K562 (cell line): Measurements from ENCODE around the gene TRIM71. TPM values are rescaled to one million over a fixed set of nuclear protein-coding genes. Genes with fewer than 3 reads are reported as not detected.

Experiments
- ATAC-seq: fragments of 200-7000 bp; cut with Tn5 transposase; 3 replicates; pipeline ENCODE4 v1.9.1; 2020; ENCODE audit warnings: moderate library complexity
- BruUV-seq: library from RNA; stranded (reverse); fragments of 400-500 nt; replicated peaks from 2 replicates; lab custom pipeline; 2021; lab: Mats Ljungman, UMichigan
- CTCF ChIA-PET: fragments of 300-600 bp; formaldehyde crosslinking; extraction: SDS; loops from one replicate; lab custom pipeline; 2021; ENCODE audit warnings: low intra/inter-chr PET ratio; lab: Yijun Ruan, JAX
- POLR2A ChIA-PET: fragments of 300-600, 350-650 bp; sonication (Branson Sonifier 250); formaldehyde crosslinking; extraction: SDS; loops from one replicate; lab custom pipeline; 2021; ENCODE audit warnings: antibody characterized with exemption, inconsistent platforms; lab: Yijun Ruan, JAX
- DNase-seq, 4 experiments: peaks; one replicate each; pipeline versions ENCODE4 v3.0.0 to v3.0.0-alpha.2; 2011 to 2018; ENCODE audit warnings: low spot score in 3 of 4, mixed read lengths in 3 of 4; ENCODE audit errors: extremely low read depth in 1 of 4
- FAIRE-seq: peaks from 2 replicates; lab custom pipeline; 2011; peaks lifted over from hg19 to GRCh38; lab: Jason Lieb, UNC
- H2AFZ ChIP-seq: 2 replicates; pipeline ENCODE4 v1.6.0; 2011; ENCODE audit warnings: low read depth, low read length, control low read depth, inconsistent platforms
- H3K27ac ChIP-seq: fragments of 200-600 bp; 3 replicates; pipeline ENCODE4 v1.8.0; 2011; ENCODE audit warnings: low read depth, mild to moderate bottlenecking, control low read depth, inconsistent platforms, low read length, moderate library complexity, mixed read lengths; ENCODE audit errors: extremely low read depth
- H3K27me3 ChIP-seq, 2 experiments: fragments of 300-600 bp in 1 of 2; 2 replicates in 1 of 2; 3 replicates in 1 of 2; pipeline versions ENCODE4 v1.6.0 to v1.8.0; 2011; ENCODE audit warnings: inconsistent platforms in 2 of 2, low read length in 2 of 2, mild to moderate bottlenecking in 1 of 2, mixed read lengths in 1 of 2, moderate library complexity in 1 of 2; ENCODE audit not compliant: control insufficient read depth in 2 of 2, insufficient read depth in 2 of 2
- H3K36me3 ChIP-seq: fragments of 300-600 bp; 3 replicates; pipeline ENCODE4 v1.8.0; 2011; ENCODE audit warnings: mild to moderate bottlenecking, low read length, inconsistent platforms; ENCODE audit not compliant: control insufficient read depth, insufficient read depth
- H3K4me1 ChIP-seq, 2 experiments: fragments of 200-600 bp in 1 of 2; replicated peaks in 1 of 2; 2 replicates in 1 of 2; 3 replicates in 1 of 2; pipeline versions ENCODE4 v1.5.1 to v1.8.0; 2011; ENCODE audit warnings: inconsistent platforms in 2 of 2, low read length in 2 of 2, mild to moderate bottlenecking in 1 of 2, mixed read lengths in 1 of 2, moderate library complexity in 1 of 2; ENCODE audit not compliant: control insufficient read depth in 2 of 2, insufficient read depth in 2 of 2
- H3K4me2 ChIP-seq: 2 replicates; pipeline ENCODE4 v1.6.1; 2011; ENCODE audit warnings: low read length, control low read depth, inconsistent platforms, mixed read lengths; ENCODE audit not compliant: insufficient read depth
- H3K4me3 ChIP-seq: fragments of 200-600 bp; sonication (generic), shearing (Covaris generic); 2 replicates; pipeline ENCODE4 v1.5.1; 2016; ENCODE audit warnings: control low read depth, inconsistent platforms
- H3K79me2 ChIP-seq: fragments of 200-600 bp; 3 replicates; pipeline ENCODE4 v1.8.0; 2011; ENCODE audit warnings: low read length, inconsistent platforms; ENCODE audit not compliant: control insufficient read depth, insufficient read depth
- H3K9ac ChIP-seq, 2 experiments: 2 replicates each; pipeline versions ENCODE4 v1.6.0 to v1.6.1; 2011; ENCODE audit warnings: low read depth in 2 of 2, low read length in 2 of 2, control low read depth in 1 of 2, inconsistent platforms in 1 of 2, mild to moderate bottlenecking in 1 of 2, mixed read lengths in 1 of 2; ENCODE audit not compliant: insufficient read depth in 1 of 2
- H3K9me1 ChIP-seq: one replicate; pipeline ENCODE4 v1.6.0; 2011; ENCODE audit warnings: inconsistent platforms, mild to moderate bottlenecking, low read length, moderate library complexity; ENCODE audit not compliant: control insufficient read depth, insufficient read depth
- H3K9me3 ChIP-seq: replicated peaks from 2 replicates; pipeline ENCODE4 v1.5.1; 2011; ENCODE audit warnings: low read depth, low read length, inconsistent platforms; ENCODE audit not compliant: control insufficient read depth, insufficient read depth
- H4K20me1 ChIP-seq: replicated peaks from 2 replicates; pipeline ENCODE4 v1.6.1; 2011; ENCODE audit warnings: low read length, inconsistent platforms, mixed read lengths; ENCODE audit not compliant: control insufficient read depth, insufficient read depth
- BCL6 ChIP-seq: fragments of 250-450 bp; sonication (Bioruptor Pico); IDR thresholded peaks from 2 replicates; pipeline ENCODE4 v1.4.0; 2020
- BRF1 ChIP-seq: IDR thresholded peaks from 3 replicates; pipeline ENCODE4 v1.6.1; 2011; ENCODE audit warnings: borderline replicate concordance, mild to moderate bottlenecking; ENCODE audit not compliant: insufficient read length; ENCODE audit errors: extremely low read depth
- C11orf30 ChIP-seq: fragments of 450-650 bp; IDR thresholded peaks from 2 replicates; pipeline ENCODE4 v1.6.1; 2016; ENCODE audit warnings: low read depth, mild to moderate bottlenecking
- ETS2 ChIP-seq: IDR thresholded peaks from 2 replicates; pipeline ENCODE4 v1.6.1; 2016; ENCODE audit warnings: borderline replicate concordance, missing genetic modification characterization, mild to moderate bottlenecking, moderate library complexity, missing compliant biosample characterization; ENCODE audit not compliant: poor library complexity, severe bottlenecking
- FOXP1 ChIP-seq: sonication (generic); formaldehyde crosslinking; IDR thresholded peaks from 2 replicates; pipeline ENCODE4 v1.8.0; 2022; ENCODE audit warnings: mild to moderate bottlenecking, missing genetic modification reagents
- HINFP ChIP-seq: fragments of 450-650 bp; conservative IDR thresholded peaks from 2 replicates; pipeline ENCODE4 v1.6.1; 2016; ENCODE audit warnings: missing genetic modification characterization, low read depth, mild to moderate bottlenecking, control low read depth, missing compliant biosample characterization
- HMBOX1 ChIP-seq: sonication (generic); IDR thresholded peaks from 2 replicates; pipeline ENCODE4 v1.6.1; 2016
- HNRNPL ChIP-seq: fragments of 200-400 bp; formaldehyde crosslinking; IDR thresholded peaks from 2 replicates; pipeline ENCODE4 v1.6.1; 2017; ENCODE audit warnings: low read depth, mild to moderate bottlenecking, low read length
- LCOR ChIP-seq: sonication (generic); formaldehyde crosslinking; IDR thresholded peaks from 2 replicates; pipeline ENCODE4 v1.8.0; 2022; ENCODE audit warnings: mild to moderate bottlenecking, missing genetic modification reagents
- MAFF ChIP-seq: IDR thresholded peaks from 2 replicates; pipeline ENCODE4 v1.6.1; 2012; ENCODE audit warnings: low read length, improper control_type of control experiment
- MAX ChIP-seq: sonication (generic); formaldehyde crosslinking; IDR thresholded peaks from 2 replicates; pipeline ENCODE4 v1.9.0; 2022; ENCODE audit warnings: mild to moderate bottlenecking, missing genetic modification reagents
- PML ChIP-seq: IDR thresholded peaks from 2 replicates; pipeline ENCODE4 v1.6.1; 2012; ENCODE audit warnings: low read length, inconsistent platforms
- RCOR1 ChIP-seq, 2 experiments: IDR thresholded peaks; 2 replicates each; pipeline ENCODE4 v1.6.1; 2012; ENCODE audit warnings: low read depth in 2 of 2, low read length in 2 of 2, borderline replicate concordance in 1 of 2, improper control_type of control experiment in 1 of 2
- STAT5B ChIP-seq: fragments of 250-450 bp; sonication (Bioruptor Pico); IDR thresholded peaks from 2 replicates; pipeline ENCODE4 v1.8.0; 2021; ENCODE audit warnings: mild to moderate bottlenecking, inconsistent platforms
- TSC22D4 ChIP-seq: fragments of 450-650 bp; IDR thresholded peaks from 2 replicates; pipeline ENCODE4 v1.6.1; 2016; ENCODE audit warnings: missing genetic modification characterization, missing biosample characterization, control low read depth
- UBTF ChIP-seq, 2 experiments: IDR thresholded peaks; 2 replicates each; pipeline ENCODE4 v1.6.1; 2012; ENCODE audit warnings: improper control_type of control experiment in 2 of 2, low read depth in 2 of 2, low read length in 2 of 2, borderline replicate concordance in 1 of 2
- USF2 ChIP-seq: sonication (generic); formaldehyde crosslinking; IDR thresholded peaks from 2 replicates; pipeline ENCODE4 v1.5.0; 2020; ENCODE audit warnings: missing genetic modification reagents
- ZNF197 ChIP-seq: fragments of 200-800 bp; sonication (Bioruptor generic); IDR thresholded peaks from 2 replicates; pipeline ENCODE4 v1.6.1; 2016; ENCODE audit warnings: low read depth, missing genetic modification characterization, missing compliant biosample characterization
- WGBS: fragments of 100-300 bp; shearing (Covaris generic); methylation state at CpG from one replicate; pipeline ENCODE4 v1.1.6; 2016; ENCODE audit warnings: low coverage, mixed read lengths; ENCODE audit not compliant: insufficient coverage; ENCODE audit errors: missing lambda C conversion rate; 5-methylcytosine and 5-hydroxymethylcytosine counted together
- in situ Hi-C: fragments of 300-500 bp; cut with MboI; formaldehyde crosslinking; loops from 4 replicates; pipeline ENCODE4 v1.15.0; 2018; ENCODE audit warnings: inconsistent platforms, mixed read lengths
- intact Hi-C: fragments of 100-400 bp; cut with micrococcal nuclease; formaldehyde crosslinking; loops from 2 replicates; pipeline ENCODE4 v1.14.2; 2022
- polyA plus RNA-seq, 8 experiments: library from polyadenylated mRNA; depleted of rRNA in 4 of 8; stranded (reverse) in 5 of 8; unstranded in 3 of 8; fragments of >200 nt; fragmentation: Nextera tagmentation in 2 of 8; fragmentation: Illumina TruSeq in 1 of 8; extraction: Ambion mirVana in 2 of 8; extraction: Trizol in 1 of 8; gene quantifications; 2 replicates each; pipeline versions ENCODE4 v1.2.1 to v1.2.3, GENCODE V29; 2011 to 2014; ENCODE audit warnings: inconsistent platforms in 1 of 8, missing spikeins in 1 of 8
- total RNA-seq, 7 experiments: library from RNA; depleted of rRNA in 6 of 7; stranded (reverse); fragments of >200 nt in 6 of 7; fragmentation: Illumina TruSeq in 2 of 7; extraction: Trizol in 2 of 7; gene quantifications; 2 replicates each; pipeline versions ENCODE4 v1.2.1 to v1.2.3, GENCODE V29; 2011 to 2021; ENCODE audit warnings: low replicate concordance in 1 of 7

TRIM71 gene
- total and polyA plus RNA-seq, 9 of the 15 experiments (the other 6 are each of a cell fraction or from before 2014, with no cell fraction given) = 0.04 to 0.11 TPM; not detected in 7

GRCh38 chr3:32891365-32891764, 73.6 kb downstream of the TRIM71 start:
- H3K9ac ChIP-seq = no peak overlapping the region
- no peak overlapping the region for H3K4me2 ChIP-seq
- H3K36me3 ChIP-seq = no peaks in the 10 kb centered on the region
- H3K9me1 ChIP-seq = no peaks in the 10 kb centered on the region
- ChIA-PET CTCF (no interaction called here), POLR2A (interaction anchor here (0.7 kb wide), 1 partner anchor 350 kb away, joined by 3 read pairs; no protein-coding TSS in a partner anchor)
- in situ Hi-C loops = no loop called here
- no TSS peak for BruUV-seq
- intact Hi-C loops = no loop called here
- DNase-seq = no peak
- H3K27me3 ChIP-seq = peaks cover 41 to 68% of the 10 kb centered on the region in 2 experiments
- peaks cover 2 to 4% of the 10 kb centered on the region in 2 experiments; a peak in 3 of 5 replicates for H3K4me1 ChIP-seq
- no peak; the same call in 2 of the 3 replicates for ATAC-seq
- no peak for FAIRE-seq
- no peaks in the 10 kb centered on the region; the same call in 1 of the 2 replicates for H3K9me3 ChIP-seq
- no peaks in the 10 kb centered on the region; the same call in 1 of the 2 replicates for H4K20me1 ChIP-seq
- no peak overlapping the region for H2AFZ ChIP-seq
- WGBS = 2% methylated on average over 19 of the region's 19 CpGs
- H3K4me3 ChIP-seq = no peak overlapping the region
- no peak overlapping the region for H3K27ac ChIP-seq
- H3K79me2 ChIP-seq = no peaks in the 10 kb centered on the region
- TF ChIP-seq PML (no peak), RCOR1 (IDR thresholded peaks at IDR 0.05; ENCODE audit: borderline replicate concordance in 1 of 2, low read depth in 2 of 2, low read length in 2 of 2) (no peak), MAX (CRISPR knock-in tag) (no peak), USF2 (no peak), ETS2 (tag) (no peak), HINFP (tag) (no peak), HNRNPL (no peak), HMBOX1 (no peak), MAFF (no peak), LCOR (CRISPR knock-in tag) (no peak), BCL6 (CRISPR knock-in tag) (no peak), TSC22D4 (tag) (no peak), FOXP1 (no peak), C11orf30 (no peak), ZNF197 (CRISPR knock-in tag) (no peak), UBTF (IDR thresholded peaks at IDR 0.05; ENCODE audit: borderline replicate concordance in 1 of 2, low read depth in 2 of 2, low read length in 2 of 2) (no peak), BRF1 (no peak), STAT5B (CRISPR knock-in tag) (no peak)
